ENCODE data around the gene TNRC18.

DNA sequence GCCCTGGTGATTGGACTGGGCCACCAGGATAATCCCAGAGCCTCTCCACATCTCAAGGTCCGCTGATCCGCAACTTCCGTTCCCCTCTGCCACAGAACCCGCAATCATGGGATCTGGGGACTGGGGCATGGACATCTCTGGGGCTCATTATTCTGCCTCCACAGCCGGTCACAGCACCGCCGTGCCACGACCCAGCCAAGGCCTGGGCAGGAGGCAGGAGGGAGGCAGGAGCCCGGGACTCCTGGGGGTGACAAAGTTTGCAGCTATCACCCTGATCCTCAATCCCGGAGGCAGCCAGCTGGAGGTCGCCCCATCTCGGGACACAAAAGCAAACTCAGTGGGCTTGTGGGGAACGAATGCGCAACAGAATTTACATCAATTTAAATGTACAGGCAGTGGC is 42.9 kb upstream of the TNRC18 start:
- TF ChIP-seq, protein P1, sequence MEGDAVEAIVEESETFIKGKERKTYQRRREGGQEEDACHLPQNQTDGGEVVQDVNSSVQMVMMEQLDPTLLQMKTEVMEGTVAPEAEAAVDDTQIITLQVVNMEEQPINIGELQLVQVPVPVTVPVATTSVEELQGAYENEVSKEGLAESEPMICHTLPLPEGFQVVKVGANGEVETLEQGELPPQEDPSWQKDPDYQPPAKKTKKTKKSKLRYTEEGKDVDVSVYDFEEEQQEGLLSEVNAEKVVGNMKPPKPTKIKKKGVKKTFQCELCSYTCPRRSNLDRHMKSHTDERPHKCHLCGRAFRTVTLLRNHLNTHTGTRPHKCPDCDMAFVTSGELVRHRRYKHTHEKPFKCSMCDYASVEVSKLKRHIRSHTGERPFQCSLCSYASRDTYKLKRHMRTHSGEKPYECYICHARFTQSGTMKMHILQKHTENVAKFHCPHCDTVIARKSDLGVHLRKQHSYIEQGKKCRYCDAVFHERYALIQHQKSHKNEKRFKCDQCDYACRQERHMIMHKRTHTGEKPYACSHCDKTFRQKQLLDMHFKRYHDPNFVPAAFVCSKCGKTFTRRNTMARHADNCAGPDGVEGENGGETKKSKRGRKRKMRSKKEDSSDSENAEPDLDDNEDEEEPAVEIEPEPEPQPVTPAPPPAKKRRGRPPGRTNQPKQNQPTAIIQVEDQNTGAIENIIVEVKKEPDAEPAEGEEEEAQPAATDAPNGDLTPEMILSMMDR (IDR thresholded peaks at IDR 0.05) = no peak
- TF ChIP-seq POLR2A (IDR thresholded peaks at IDR 0.05) = no peak

All from esophagus squamous epithelium (tissue), 4 donors.